Caco-2 (cell line): Measurements from ENCODE around the gene CATSPER3. TPM values are rescaled to one million over a fixed set of nuclear protein-coding genes. Genes with fewer than 3 reads are reported as not detected.
"Not testable (repeated sequence)": the region's sequence is repeated elsewhere in the genome, so short reads cannot be mapped to it uniquely, and the experiment has no call there.

ENCODE experiments used
- BruUV-seq: library from RNA; stranded (reverse); fragments of 400-500 nt; replicated peaks from 2 replicates; lab custom pipeline; 2021; lab: Mats Ljungman, UMichigan
- CTCF ChIA-PET: fragments of 300-600 bp; sonication (Branson Sonifier 250); formaldehyde crosslinking; loops from one replicate; lab custom pipeline; 2022; ENCODE audit warnings: antibody characterized with exemption; lab: Charles Lee
- POLR2A ChIA-PET: fragments of 300-600 bp; sonication (Branson Sonifier 250); formaldehyde crosslinking; loops from one replicate; lab custom pipeline; 2022; ENCODE audit warnings: antibody characterized with exemption; lab: Charles Lee
- DNase-seq, 2 experiments: peaks; one replicate each; pipeline versions ENCODE4 v3.0.0 to v3.0.0-alpha.2; 2020 to 2022
- H3K27me3 ChIP-seq: replicated peaks from 2 replicates; pipeline ENCODE4 v1.6.0; 2011; ENCODE audit warnings: low read length; ENCODE audit not compliant: control insufficient read depth, insufficient read depth
- H3K36me3 ChIP-seq: 2 replicates; pipeline ENCODE4 v1.5.1; 2011; ENCODE audit warnings: low read length; ENCODE audit not compliant: control insufficient read depth, insufficient read depth
- H3K4me1 ChIP-seq: fragments of 250-450 bp; sonication (Bioruptor Pico); 2 replicates; pipeline ENCODE4 v1.5.1; 2020; ENCODE audit warnings: mild to moderate bottlenecking
- H3K4me3 ChIP-seq: 2 replicates; pipeline ENCODE4 v1.5.1; 2011; ENCODE audit warnings: low read depth, mild to moderate bottlenecking, control low read depth, low read length
- H3K9me3 ChIP-seq: fragments of 250-450 bp; sonication (Bioruptor Pico); 2 replicates; pipeline ENCODE4 v1.5.1; 2020; ENCODE audit warnings: mild to moderate bottlenecking, moderate library complexity
- H3K27ac Mint-ChIP-seq: one replicate; pipeline ENCODE4 v1.8.0; 2022; ENCODE audit warnings: mixed read lengths; ENCODE audit not compliant: unreplicated experiment
- H3K27me3 Mint-ChIP-seq: one replicate; pipeline ENCODE4 v1.8.0; 2022; ENCODE audit warnings: mixed read lengths; ENCODE audit not compliant: insufficient read depth, unreplicated experiment
- H3K36me3 Mint-ChIP-seq: one replicate; pipeline ENCODE4 v1.8.0; 2022; ENCODE audit warnings: mild to moderate bottlenecking, mixed read lengths; ENCODE audit not compliant: insufficient read depth, unreplicated experiment
- H3K4me1 Mint-ChIP-seq: one replicate; pipeline ENCODE4 v1.8.0; 2022; ENCODE audit warnings: low read depth, mixed read lengths; ENCODE audit not compliant: unreplicated experiment
- H3K4me3 Mint-ChIP-seq: one replicate; pipeline ENCODE4 v1.8.0; 2022; ENCODE audit warnings: mild to moderate bottlenecking, moderate library complexity, mixed read lengths; ENCODE audit not compliant: unreplicated experiment
- H3K9me3 Mint-ChIP-seq: one replicate; pipeline ENCODE4 v1.8.0; 2022; ENCODE audit warnings: mixed read lengths; ENCODE audit not compliant: unreplicated experiment
- intact Hi-C: fragments of 100-400 bp; cut with micrococcal nuclease; formaldehyde crosslinking; loops from one replicate; pipeline ENCODE4 v1.10.0; 2022; ENCODE audit not compliant: unreplicated experiment
- total RNA-seq: library from RNA; stranded (reverse); gene quantifications from 2 replicates; pipeline ENCODE4 v1.2.3, GENCODE V29; 2022
- TF ChIP-seq, protein P1 (sequence below), 2 experiments: fragments of 200-600 bp in 1 of 2; IDR thresholded peaks; 1 replicate in 1 of 2; 2 replicates in 1 of 2; pipeline versions ENCODE4 v1.5.1 to v1.8.0; 2011 to 2022; ENCODE audit warnings: antibody characterized with exemption in 1 of 2, control low read depth in 1 of 2, inconsistent platforms in 1 of 2, low read depth in 1 of 2, low read length in 1 of 2, mild to moderate bottlenecking in 1 of 2, moderate library complexity in 1 of 2; ENCODE audit not compliant: insufficient read depth in 1 of 2, severe bottlenecking in 1 of 2, unreplicated experiment in 1 of 2

CATSPER3 gene
- total RNA-seq, 1 experiment from 2014 or later = 0.61 TPM

DNA sequence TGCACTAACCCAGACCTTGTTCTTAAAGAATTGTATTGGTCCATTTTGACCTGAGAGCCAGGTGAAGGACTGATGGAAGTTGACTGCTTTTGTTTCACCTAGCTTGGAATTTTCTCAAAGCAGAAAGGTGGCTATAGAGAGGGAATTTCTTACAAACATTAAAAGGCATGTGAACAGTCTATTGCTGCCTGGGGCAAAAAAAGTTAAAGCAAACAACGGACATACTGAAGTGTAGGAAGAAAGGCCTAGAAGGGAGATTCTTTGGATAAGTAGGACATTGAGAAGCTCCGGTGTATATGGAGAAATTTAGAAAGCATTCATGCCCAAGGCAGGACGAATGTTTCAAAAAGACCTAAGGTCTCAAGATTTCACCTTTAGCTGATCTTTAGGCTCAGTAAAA lies 11.7 kb downstream of the CATSPER3 start:
- Mint-ChIP-seq H3K4me3 (no peak overlapping the region), H3K9me3 (peaks cover 62% of the 10 kb centered on the region), H3K4me1 (no peaks in the 10 kb centered on the region), H3K36me3 (no peaks in the 10 kb centered on the region), H3K27ac (no peak overlapping the region), H3K27me3 (no peaks in the 10 kb centered on the region)
- BruUV-seq = no TSS peak
- H3K9me3 ChIP-seq = peaks cover 31% of the 10 kb centered on the region
- intact Hi-C loops = no loop called here
- H3K36me3 ChIP-seq = no peaks in the 10 kb centered on the region
- DNase-seq = no peak
- ChIA-PET CTCF (no interaction called here), POLR2A (no interaction called here)
- H3K27me3 ChIP-seq = no peaks in the 10 kb centered on the region
- TF ChIP-seq, protein P1, sequence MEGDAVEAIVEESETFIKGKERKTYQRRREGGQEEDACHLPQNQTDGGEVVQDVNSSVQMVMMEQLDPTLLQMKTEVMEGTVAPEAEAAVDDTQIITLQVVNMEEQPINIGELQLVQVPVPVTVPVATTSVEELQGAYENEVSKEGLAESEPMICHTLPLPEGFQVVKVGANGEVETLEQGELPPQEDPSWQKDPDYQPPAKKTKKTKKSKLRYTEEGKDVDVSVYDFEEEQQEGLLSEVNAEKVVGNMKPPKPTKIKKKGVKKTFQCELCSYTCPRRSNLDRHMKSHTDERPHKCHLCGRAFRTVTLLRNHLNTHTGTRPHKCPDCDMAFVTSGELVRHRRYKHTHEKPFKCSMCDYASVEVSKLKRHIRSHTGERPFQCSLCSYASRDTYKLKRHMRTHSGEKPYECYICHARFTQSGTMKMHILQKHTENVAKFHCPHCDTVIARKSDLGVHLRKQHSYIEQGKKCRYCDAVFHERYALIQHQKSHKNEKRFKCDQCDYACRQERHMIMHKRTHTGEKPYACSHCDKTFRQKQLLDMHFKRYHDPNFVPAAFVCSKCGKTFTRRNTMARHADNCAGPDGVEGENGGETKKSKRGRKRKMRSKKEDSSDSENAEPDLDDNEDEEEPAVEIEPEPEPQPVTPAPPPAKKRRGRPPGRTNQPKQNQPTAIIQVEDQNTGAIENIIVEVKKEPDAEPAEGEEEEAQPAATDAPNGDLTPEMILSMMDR (IDR thresholded peaks at IDR 0.05; ENCODE audit: insufficient read depth in 1 of 2, low read depth in 1 of 2, low read length in 1 of 2, severe bottlenecking in 1 of 2, unreplicated experiment in 1 of 2) = no peak
- H3K4me3 ChIP-seq = no peak overlapping the region
- H3K4me1 ChIP-seq = no peaks in the 10 kb centered on the region

DNA sequence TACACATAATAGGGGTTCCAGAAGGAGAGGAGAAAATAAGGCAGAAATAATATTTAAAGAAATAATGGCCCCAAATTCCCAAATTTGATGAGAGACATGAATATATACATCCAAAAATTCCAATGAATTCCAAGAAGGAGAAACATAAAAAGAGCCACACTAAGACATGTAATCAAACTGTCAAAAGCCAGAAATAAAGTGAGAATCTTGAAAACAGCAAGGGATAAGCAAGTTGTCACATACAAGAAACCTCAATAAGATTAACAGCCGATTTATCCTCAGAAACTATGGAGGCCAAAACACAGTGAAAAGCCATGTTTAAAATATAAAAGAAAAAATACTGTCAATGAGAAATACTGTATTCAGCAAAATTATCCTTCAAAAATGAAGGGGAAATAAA lies 14.5 kb downstream of the CATSPER3 start:
- CTCF ChIA-PET = no interaction called here
- H3K4me3 ChIP-seq = no peak overlapping the region
- intact Hi-C loops = no loop called here
- POLR2A ChIA-PET = no interaction called here
- no peaks in the 10 kb centered on the region for H3K4me1 Mint-ChIP-seq
- H3K9me3 ChIP-seq = peaks cover 25% of the 10 kb centered on the region
- no peak overlapping the region for H3K27ac Mint-ChIP-seq
- TF ChIP-seq, protein P1 (IDR thresholded peaks at IDR 0.05; ENCODE audit: insufficient read depth in 1 of 2, low read depth in 1 of 2, low read length in 1 of 2, severe bottlenecking in 1 of 2, unreplicated experiment in 1 of 2) = no peak
- H3K4me3 Mint-ChIP-seq = no peak overlapping the region
- no peaks in the 10 kb centered on the region for H3K27me3 ChIP-seq
- no peaks in the 10 kb centered on the region for H3K36me3 Mint-ChIP-seq
- no peaks in the 10 kb centered on the region for H3K36me3 ChIP-seq
- H3K9me3 Mint-ChIP-seq = peaks cover 55% of the 10 kb centered on the region
- no peaks in the 10 kb centered on the region for H3K4me1 ChIP-seq
- no peaks in the 10 kb centered on the region for H3K27me3 Mint-ChIP-seq
- DNase-seq = no peak
- no TSS peak for BruUV-seq

DNA sequence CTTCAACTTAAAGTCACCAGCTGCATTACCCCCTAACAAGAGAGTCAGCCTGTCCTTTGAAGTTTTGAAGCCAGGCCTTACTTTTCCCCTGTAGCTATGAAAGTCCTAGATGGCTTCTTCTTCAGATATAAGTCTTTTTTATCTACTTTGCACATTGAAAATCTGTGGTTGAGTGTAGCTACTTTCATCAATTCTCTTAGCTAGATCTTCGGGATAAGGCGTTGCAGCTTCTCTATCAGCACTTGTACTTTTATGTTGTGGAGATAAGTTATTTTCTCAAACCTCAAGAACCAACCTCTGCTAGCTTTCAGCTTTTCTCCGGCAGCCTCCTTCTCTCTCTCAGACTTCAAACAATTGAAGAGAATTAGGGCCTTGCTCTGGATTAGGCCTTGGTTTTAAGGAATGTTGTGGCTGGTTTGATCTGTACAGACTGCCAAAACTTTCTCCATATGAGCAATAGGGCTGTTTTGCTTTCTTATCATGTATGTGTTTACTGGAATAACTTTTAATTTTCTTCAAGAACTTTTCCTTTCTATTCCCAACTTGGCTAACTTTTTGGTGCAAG lies 21.6 kb downstream of the CATSPER3 start:
- Mint-ChIP-seq H3K27me3 (no peaks in the 10 kb centered on the region), H3K4me1 (no peaks in the 10 kb centered on the region), H3K27ac (no peak overlapping the region), H3K4me3 (no peak overlapping the region), H3K9me3 (peaks cover under 1% of the 10 kb centered on the region), H3K36me3 (no peaks in the 10 kb centered on the region)
- no peaks in the 10 kb centered on the region for H3K27me3 ChIP-seq
- no peak for DNase-seq
- TF ChIP-seq, protein P1 (IDR thresholded peaks at IDR 0.05; ENCODE audit: insufficient read depth in 1 of 2, low read depth in 1 of 2, low read length in 1 of 2, severe bottlenecking in 1 of 2, unreplicated experiment in 1 of 2) = no peak
- no peaks in the 10 kb centered on the region for H3K9me3 ChIP-seq
- H3K4me1 ChIP-seq = no peaks in the 10 kb centered on the region
- intact Hi-C loops = no loop called here
- H3K4me3 ChIP-seq = no peak overlapping the region
- no TSS peak for BruUV-seq
- CTCF ChIA-PET = no interaction called here
- POLR2A ChIA-PET = no interaction called here
- no peaks in the 10 kb centered on the region for H3K36me3 ChIP-seq

DNA sequence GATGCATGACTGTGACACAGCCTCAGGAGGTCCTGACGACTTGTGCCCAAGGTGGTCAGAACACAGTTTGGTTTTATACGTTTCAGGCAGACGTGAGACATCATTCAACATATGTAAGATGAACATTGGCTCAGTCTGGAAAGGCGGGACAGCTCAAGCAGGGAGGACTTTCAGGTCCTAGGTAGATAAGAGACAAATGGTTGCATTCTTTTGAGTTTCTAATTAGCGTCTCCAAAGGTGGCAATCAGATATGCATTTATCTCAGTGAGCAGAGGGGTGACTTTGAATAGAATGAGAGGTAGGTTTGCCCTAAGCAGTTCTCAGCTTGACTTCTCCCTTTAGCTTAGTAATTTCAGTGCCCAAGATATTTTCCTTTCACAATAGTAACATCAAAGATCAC lies 22.5 kb downstream of the CATSPER3 start:
- CTCF ChIA-PET, H3K27me3 Mint-ChIP-seq, H3K9me3 ChIP-seq, H3K36me3 ChIP-seq, H3K36me3 Mint-ChIP-seq, intact Hi-C loops, POLR2A ChIA-PET, BruUV-seq, H3K4me1 Mint-ChIP-seq, H3K4me3 Mint-ChIP-seq, H3K4me3 ChIP-seq, DNase-seq, H3K9me3 Mint-ChIP-seq, H3K4me1 ChIP-seq, H3K27me3 ChIP-seq, H3K27ac Mint-ChIP-seq: not testable (repeated sequence)
